IMR-90 (cell line): ENCODE data around the gene CYB5R3. TPM values are rescaled to one million over a fixed set of nuclear protein-coding genes. Genes with fewer than 3 reads are reported as not detected.

ENCODE experiments used
- ATAC-seq: fragments of 200-7000 bp; cut with Tn5 transposase; 2 replicates; pipeline ENCODE4 v1.9.1; 2020; ENCODE audit warnings: low read depth, mild to moderate bottlenecking, moderate library complexity
- BruUV-seq: library from RNA; stranded (reverse); fragments of 400-500 nt; replicated peaks from 2 replicates; lab custom pipeline; 2021; lab: Mats Ljungman, UMichigan
- CTCF ChIA-PET: fragments of 300-600 bp; formaldehyde crosslinking; extraction: SDS; loops from one replicate; lab custom pipeline; 2021; ENCODE audit warnings: antibody characterized with exemption; lab: Yijun Ruan, JAX
- POLR2A ChIA-PET: fragments of 300-600 bp; sonication (Branson Sonifier 250); formaldehyde crosslinking; loops from one replicate; lab custom pipeline; 2022; ENCODE audit warnings: antibody characterized with exemption; ENCODE audit not compliant: unreplicated experiment; lab: Charles Lee
- DNase-seq: peaks from one replicate; pipeline ENCODE4 v3.0.0; 2013
- H2AFZ ChIP-seq: replicated peaks from 2 replicates; pipeline ENCODE3; 2013; ENCODE audit warnings: low read length, mild to moderate bottlenecking; ENCODE audit not compliant: poor library complexity
- H2AK5ac ChIP-seq: 2 replicates; pipeline ENCODE4 v1.6.1; 2013; ENCODE audit warnings: low read depth, low read length, inconsistent platforms
- H2AK9ac ChIP-seq: replicated peaks from 2 replicates; pipeline ENCODE3; 2013; ENCODE audit warnings: mild to moderate bottlenecking, low read depth, low read length, moderate library complexity; ENCODE audit not compliant: poor library complexity
- H2BK120ac ChIP-seq: 2 replicates; pipeline ENCODE4 v1.6.1; 2013; ENCODE audit warnings: low read depth, low read length, inconsistent platforms
- H2BK15ac ChIP-seq: 3 replicates; pipeline ENCODE4 v1.6.1; 2013; ENCODE audit warnings: low read depth, low read length, inconsistent platforms
- H2BK20ac ChIP-seq: 2 replicates; pipeline ENCODE4 v1.6.1; 2013; ENCODE audit warnings: low read depth, mild to moderate bottlenecking, inconsistent platforms, low read length, moderate library complexity
- H2BK5ac ChIP-seq: 2 replicates; pipeline ENCODE4 v1.6.1; 2013; ENCODE audit warnings: mild to moderate bottlenecking, low read depth, low read length, inconsistent platforms; ENCODE audit not compliant: poor library complexity, severe bottlenecking
- H3K14ac ChIP-seq: replicated peaks from 2 replicates; pipeline ENCODE4 v1.6.1; 2013; ENCODE audit warnings: low read depth, low read length, inconsistent platforms
- H3K18ac ChIP-seq: 2 replicates; pipeline ENCODE4 v1.6.1; 2013; ENCODE audit warnings: low read depth, low read length, control low read depth
- H3K23ac ChIP-seq: 2 replicates; pipeline ENCODE4 v1.6.1; 2013; ENCODE audit warnings: low read depth, low read length, inconsistent platforms
- H3K27ac ChIP-seq: 2 replicates; pipeline ENCODE4 v1.5.1; 2013; ENCODE audit warnings: mild to moderate bottlenecking, control low read depth, low read length; ENCODE audit not compliant: insufficient read depth
- H3K27me3 ChIP-seq: 2 replicates; pipeline ENCODE4 v1.6.1; 2013; ENCODE audit warnings: low read length; ENCODE audit not compliant: control insufficient read depth, insufficient read depth
- H3K36me3 ChIP-seq: 2 replicates; pipeline ENCODE4 v1.6.1; 2013; ENCODE audit warnings: low read length, mixed read lengths; ENCODE audit not compliant: control insufficient read depth, insufficient read depth
- H3K4ac ChIP-seq: 2 replicates; pipeline ENCODE4 v1.6.1; 2013; ENCODE audit warnings: low read depth, low read length, inconsistent platforms
- H3K4me1 ChIP-seq: 2 replicates; pipeline ENCODE4 v1.6.1; 2013; ENCODE audit warnings: low read length, mixed read lengths; ENCODE audit not compliant: control insufficient read depth, insufficient read depth
- H3K4me2 ChIP-seq: 2 replicates; pipeline ENCODE4 v1.6.1; 2013; ENCODE audit warnings: low read depth, mild to moderate bottlenecking, control low read depth, low read length, moderate library complexity
- H3K4me3 ChIP-seq: 2 replicates; pipeline ENCODE4 v1.5.1; 2013; ENCODE audit warnings: low read depth, mild to moderate bottlenecking, control low read depth, low read length, moderate library complexity; ENCODE audit not compliant: insufficient read depth
- H3K56ac ChIP-seq: 2 replicates; pipeline ENCODE4 v1.6.1; 2013; ENCODE audit warnings: low read length, inconsistent platforms; ENCODE audit not compliant: insufficient read depth; ENCODE audit errors: extremely low read depth
- H3K79me1 ChIP-seq, 2 experiments: 2 replicates each; pipeline ENCODE4 v1.6.1; 2013; ENCODE audit warnings: low read length in 2 of 2, inconsistent platforms in 1 of 2, low read depth in 1 of 2
- H3K9ac ChIP-seq: 2 replicates; pipeline ENCODE4 v1.6.1; 2013; ENCODE audit warnings: low read depth, low read length, control low read depth
- H3K9me1 ChIP-seq: 2 replicates; pipeline ENCODE4 v1.6.1; 2013; ENCODE audit warnings: low read length, inconsistent platforms; ENCODE audit not compliant: insufficient read depth
- H3K9me3 ChIP-seq: 2 replicates; pipeline ENCODE4 v1.6.1; 2013; ENCODE audit warnings: low read length; ENCODE audit not compliant: control insufficient read depth, insufficient read depth
- H4K20me1 ChIP-seq: 2 replicates; pipeline ENCODE4 v1.6.1; 2013; ENCODE audit warnings: low read length, inconsistent platforms; ENCODE audit not compliant: insufficient read depth
- H4K5ac ChIP-seq: 2 replicates; pipeline ENCODE4 v1.6.1; 2013; ENCODE audit warnings: mild to moderate bottlenecking, low read depth, low read length, control low read depth
- H4K8ac ChIP-seq, 2 experiments: 2 replicates each; pipeline ENCODE4 v1.6.1; 2013; ENCODE audit warnings: low read depth in 2 of 2, low read length in 2 of 2, control low read depth in 1 of 2, inconsistent platforms in 1 of 2
- H4K91ac ChIP-seq: 2 replicates; pipeline ENCODE4 v1.6.1; 2013; ENCODE audit warnings: low read depth, low read length, inconsistent platforms; ENCODE audit not compliant: insufficient read depth
- CHD1 ChIP-seq: IDR thresholded peaks from 2 replicates; pipeline ENCODE4 v1.6.1; 2012; ENCODE audit warnings: low read depth, low read length, improper control_type of control experiment
- CTCF ChIP-seq: conservative IDR thresholded peaks from 2 replicates; pipeline ENCODE4 v1.5.1; 2012; ENCODE audit warnings: mild to moderate bottlenecking, low read depth, low read length, improper control_type of control experiment
- FOS ChIP-seq: fragments of 150-350 bp; IDR thresholded peaks from 2 replicates; pipeline ENCODE4 v1.6.1; 2016; ENCODE audit warnings: low read depth, low read length
- RAD21 ChIP-seq: IDR thresholded peaks from 2 replicates; pipeline ENCODE4 v1.6.1; 2012; ENCODE audit warnings: low read length, improper control_type of control experiment
- WGBS, 2 experiments: methylation state at CpG; one replicate each; pipeline versions ENCODE4 v1.1.5 to v1.1.7; 2013; ENCODE audit warnings: missing lambda C conversion rate in 2 of 2; ENCODE audit not compliant: insufficient read length in 1 of 2; ENCODE audit errors: extremely low coverage in 2 of 2; 5-methylcytosine and 5-hydroxymethylcytosine counted together
- dilution Hi-C: fragments of 300-500 bp; cut with HindIII; formaldehyde crosslinking; loops from one replicate; pipeline ENCODE4 v1.14.3; 2018; ENCODE audit warnings: low sequenced_read_pairs; ENCODE audit not compliant: unreplicated experiment
- in situ Hi-C: fragments of 300-500 bp; cut with MboI; formaldehyde crosslinking; loops from 3 replicates; pipeline ENCODE4 v1.14.3; 2019; ENCODE audit warnings: low sequenced_read_pairs, inconsistent platforms, mixed read lengths
- intact Hi-C: fragments of 100-400 bp; cut with micrococcal nuclease; formaldehyde crosslinking; loops from 2 replicates; pipeline ENCODE4 v1.10.0; 2022
- polyA plus RNA-seq, 3 experiments: library from polyadenylated mRNA; depleted of rRNA; stranded (reverse); fragments of >200 nt; gene quantifications; 2 replicates each; pipeline ENCODE4 v1.2.3, GENCODE V29; 2012; ENCODE audit warnings: low replicate concordance in 1 of 3
- total RNA-seq: library from RNA; depleted of rRNA; stranded (reverse); fragments of >200 nt; gene quantifications from 2 replicates; pipeline ENCODE4 v1.2.3, GENCODE V29; 2012

CYB5R3 gene
- total and polyA plus RNA-seq, 2 of the 4 experiments (the other 2 are of a cell fraction): 44.1 to 362 TPM

DNA sequence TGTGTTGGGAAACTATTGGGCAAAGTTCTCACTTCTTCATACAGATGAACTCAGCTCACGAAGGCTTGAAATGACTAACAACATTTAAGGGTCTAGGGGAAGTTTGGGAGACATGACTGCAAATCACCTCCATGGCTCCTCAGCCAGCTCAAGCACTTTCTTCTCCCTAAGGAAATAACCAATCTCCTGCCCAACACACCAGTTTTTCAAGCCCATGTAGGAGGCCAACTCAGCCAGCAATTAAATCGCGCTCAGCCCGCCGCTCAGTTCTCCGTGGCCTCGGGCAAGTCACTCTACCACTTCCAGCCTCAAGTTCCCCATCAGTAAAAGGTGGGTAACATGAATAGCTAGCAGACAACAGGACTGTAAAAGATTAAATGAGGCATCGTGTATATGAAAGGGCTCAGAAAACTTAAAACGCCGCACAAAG lies 35.3 kb downstream of the CYB5R3 start (continued):
- TF ChIP-seq CTCF: no peak
- TF ChIP-seq RAD21: no peak
- TF ChIP-seq CHD1: no peak; the same call in 1 of the 2 replicates
- no peak for TF ChIP-seq FOS

GRCh38 chr22:42612336-42612735 lies 36.9 kb downstream of the CYB5R3 start:
- no peak for DNase-seq
- Histone ChIP-seq H2BK5ac (no peak overlapping the region), H3K27ac (no peak overlapping the region), H3K56ac (no peak overlapping the region), H4K5ac (no peak overlapping the region), H3K27me3 (no peaks in the 10 kb centered on the region), H2AFZ (no peak overlapping the region), H3K4me1 (peaks cover 31% of the 10 kb centered on the region), H3K18ac (no peak overlapping the region), H3K9me3 (no peaks in the 10 kb centered on the region), H3K79me1 (peaks cover 8 to 56% of the 10 kb centered on the region in 2 experiments; a peak in 3 of 4 replicates), H3K4ac (no peak overlapping the region), H4K91ac (no peak overlapping the region), H3K36me3 (peaks cover 6% of the 10 kb centered on the region), H3K4me2 (no peak overlapping the region; the same call in 1 of the 2 replicates), H3K14ac (no peak overlapping the region; the same call in 1 of the 2 replicates), H3K9ac (no peak overlapping the region), H3K4me3 (no peak overlapping the region), H2BK15ac (no peak overlapping the region), H3K9me1 (peaks cover 22% of the 10 kb centered on the region), H4K20me1 (peaks cover 54% of the 10 kb centered on the region), H3K23ac (no peak overlapping the region), H4K8ac (no peak overlapping the region), H2AK5ac (no peak overlapping the region; the same call in 1 of the 2 replicates), H2BK20ac (no peak overlapping the region), H2BK120ac (no peak overlapping the region), H2AK9ac (no peak overlapping the region)
- 87% methylated on average over 3 of the region's 11 CpGs; no CpG with 5 or more reads in 1 of the 2 experiments for WGBS, 2 experiments
- no peak for TF ChIP-seq FOS
- in situ Hi-C loops (no loop called here), dilution Hi-C loops (no loop called here), intact Hi-C loops (no loop called here)
- ChIA-PET POLR2A (interaction anchor here (0.6 kb wide), 1 partner anchor 166 kb away, joined by 3 read pairs; no protein-coding TSS in a partner anchor), CTCF (no interaction called here)
- ATAC-seq: no peak
- no TSS peak for BruUV-seq
